NCI-H82 treated with DMSO at 0.1 percent for 48 hours (cell line): ENCODE measurements around the gene CCDC154.

Experiments used
- DNase-seq: peaks from one replicate; lab custom pipeline; 2025; ENCODE audit not compliant: unreplicated experiment; lab: John Stamatoyannopoulos, UW

CCDC154 gene

DNA sequence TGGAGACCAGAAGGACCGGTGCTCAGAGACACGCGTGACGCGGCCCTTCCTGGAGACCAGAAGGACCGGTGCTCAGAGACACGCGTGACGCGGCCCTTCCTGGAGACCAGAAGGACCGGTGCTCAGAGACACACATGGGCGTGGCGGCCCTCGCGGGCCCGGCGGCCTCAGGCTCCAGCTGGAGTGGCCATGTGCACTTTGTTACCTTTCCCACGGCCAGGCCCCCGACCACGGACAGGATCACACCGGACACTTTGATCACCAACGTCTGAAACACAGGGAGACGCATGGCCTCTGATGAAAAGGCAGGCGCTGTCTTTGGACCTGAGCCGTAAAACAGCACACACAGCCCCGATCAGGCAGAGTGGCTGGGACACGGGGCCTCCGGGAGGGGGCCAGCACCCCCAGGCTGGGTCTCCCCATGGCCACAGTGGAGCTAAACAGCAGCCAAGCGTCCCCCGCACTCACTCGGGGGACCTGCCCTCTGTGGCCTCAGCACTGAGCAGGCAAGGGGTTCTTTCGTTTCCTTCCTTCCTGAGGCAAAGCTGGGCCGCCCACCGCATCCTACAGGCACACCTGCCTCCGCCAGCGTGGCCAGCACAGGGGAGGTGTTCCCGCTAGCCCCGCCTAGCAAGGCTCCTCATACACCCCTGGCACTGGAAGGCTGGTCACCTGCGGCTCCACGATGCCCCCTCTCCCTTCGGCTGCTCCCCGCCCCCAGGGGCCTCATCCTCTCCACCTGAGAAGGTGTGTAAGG is 13.3 kb upstream of the CCDC154 start:
- no peak for DNase-seq

DNA sequence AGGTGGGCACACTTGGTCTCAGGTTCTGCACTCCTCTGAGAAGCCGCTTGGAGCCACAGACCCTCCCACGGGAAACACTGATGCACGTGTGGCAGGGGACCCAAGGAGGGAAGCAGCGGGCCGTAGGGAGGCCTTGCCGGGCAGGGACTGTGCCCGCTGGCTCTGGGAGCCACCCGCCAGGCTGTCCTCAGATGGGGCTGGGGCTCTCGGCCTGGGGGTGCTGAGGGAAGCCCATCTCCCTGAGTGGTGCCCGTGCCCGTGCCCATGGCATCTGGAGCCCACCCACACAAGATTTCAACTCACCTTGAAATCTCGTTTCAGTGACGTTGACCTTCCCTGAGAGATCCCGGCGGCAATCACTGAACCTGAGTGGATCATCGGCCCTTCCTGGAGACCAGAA is 12.6 kb upstream of the CCDC154 start:
- no peak for DNase-seq

DNA sequence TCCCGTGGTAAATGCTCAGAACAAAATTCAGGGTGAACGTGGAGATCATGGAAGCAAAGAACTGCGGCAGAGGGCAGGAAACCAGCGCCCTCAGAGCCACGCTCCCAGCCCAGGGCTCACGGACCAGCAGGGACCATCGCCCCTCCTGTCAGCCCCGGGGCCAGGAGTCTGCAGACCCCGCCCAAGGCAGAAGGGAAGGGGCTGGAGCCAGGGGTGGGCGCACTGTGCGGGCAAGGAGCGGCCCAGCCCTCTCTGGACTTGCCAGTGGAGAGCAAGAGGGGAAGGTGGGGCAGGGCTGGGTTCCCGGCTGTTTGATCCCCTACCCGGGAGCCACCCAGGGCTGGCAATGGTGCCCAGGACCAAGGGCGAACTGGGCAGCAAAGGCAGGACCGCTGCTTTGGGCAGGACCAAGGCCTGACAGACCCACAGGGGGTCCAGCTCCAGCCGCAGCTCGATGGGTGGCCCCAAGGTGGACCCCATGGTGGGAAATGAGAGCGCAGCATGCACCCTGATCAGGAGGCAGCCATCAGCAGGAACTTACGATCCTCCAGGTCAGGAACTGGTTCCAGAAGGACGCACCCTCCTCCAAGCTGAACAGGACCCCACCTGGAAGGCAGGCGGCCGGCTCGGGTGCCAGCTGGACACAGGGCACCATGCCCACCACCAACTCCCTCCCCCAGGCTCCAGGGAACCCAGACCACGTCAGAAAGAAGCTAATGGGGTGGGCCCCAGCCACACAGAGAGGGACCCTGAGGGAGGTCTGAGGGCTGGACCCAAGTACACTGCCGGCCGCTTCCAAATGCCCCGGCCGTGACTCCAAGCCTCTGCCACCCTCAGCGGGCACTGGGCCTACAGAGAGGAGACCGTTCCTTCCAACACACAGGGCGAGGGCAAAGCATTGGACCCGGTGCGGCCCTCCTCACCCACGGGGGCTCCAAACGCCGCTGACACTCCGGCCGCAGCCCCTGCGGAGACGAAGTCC is 11.1 kb upstream of the CCDC154 start:
- DNase-seq = no peak

DNA sequence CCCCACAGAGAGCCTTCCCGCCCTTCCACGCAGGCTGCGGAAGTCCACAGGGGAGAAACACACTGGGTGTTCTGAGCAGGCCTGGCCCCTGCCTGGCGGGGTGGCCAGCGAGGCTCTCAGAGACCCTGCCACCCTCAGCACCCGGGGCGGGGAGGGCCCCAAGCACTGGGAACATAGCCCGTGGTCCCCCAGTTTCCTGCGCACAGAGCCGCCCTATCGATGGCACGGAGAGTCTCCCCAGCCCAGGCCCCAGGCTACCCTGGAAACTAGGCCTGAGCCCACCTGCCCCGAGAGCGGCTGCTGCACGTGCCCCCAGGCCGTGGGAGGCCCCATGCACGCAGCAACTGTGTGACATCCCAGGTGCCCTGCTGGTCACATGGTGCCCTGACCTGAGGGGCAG is 10.2 kb upstream of the CCDC154 start:
- DNase-seq = no peak

DNA sequence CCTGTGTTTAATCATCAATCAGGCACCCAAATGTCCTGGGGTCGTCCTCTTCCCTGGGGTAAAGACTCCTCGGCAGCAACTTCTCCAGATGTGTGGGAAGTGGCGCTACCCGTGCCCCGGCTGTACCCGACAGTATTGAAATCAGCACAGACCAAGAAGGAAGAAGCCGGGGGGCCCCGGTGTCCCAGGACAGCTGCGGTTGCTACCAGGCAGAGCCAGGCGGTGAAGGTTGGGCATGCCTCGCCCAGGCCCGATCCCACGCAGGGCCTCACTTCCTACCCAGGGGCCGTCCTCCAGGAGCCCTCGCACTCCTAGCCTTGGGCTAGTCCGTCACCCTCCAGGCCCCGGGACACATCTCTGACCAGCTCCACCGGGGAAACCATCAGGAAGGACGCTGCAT is 9.0 kb upstream of the CCDC154 start:
- no peak for DNase-seq

DNA sequence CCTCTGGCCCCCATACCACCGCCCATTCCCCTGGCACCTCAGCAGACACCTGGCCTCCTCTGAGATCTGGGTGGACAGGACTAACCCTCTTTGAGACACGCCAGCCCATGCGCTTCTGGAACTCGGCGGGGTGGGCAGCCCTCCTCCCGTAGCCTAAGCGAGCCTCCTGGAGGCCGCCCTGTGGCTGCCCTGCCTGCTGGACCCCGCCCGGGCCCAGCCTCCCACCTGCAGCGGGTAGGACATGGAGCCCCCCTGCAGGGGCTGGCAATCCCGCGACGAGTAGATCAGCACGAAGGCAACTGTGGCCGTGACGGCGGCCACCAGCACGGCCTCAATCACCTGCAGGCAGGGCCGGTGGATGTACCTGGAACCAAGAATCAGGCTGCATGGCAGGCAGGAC is 8.2 kb upstream of the CCDC154 start:
- no peak for DNase-seq

DNA sequence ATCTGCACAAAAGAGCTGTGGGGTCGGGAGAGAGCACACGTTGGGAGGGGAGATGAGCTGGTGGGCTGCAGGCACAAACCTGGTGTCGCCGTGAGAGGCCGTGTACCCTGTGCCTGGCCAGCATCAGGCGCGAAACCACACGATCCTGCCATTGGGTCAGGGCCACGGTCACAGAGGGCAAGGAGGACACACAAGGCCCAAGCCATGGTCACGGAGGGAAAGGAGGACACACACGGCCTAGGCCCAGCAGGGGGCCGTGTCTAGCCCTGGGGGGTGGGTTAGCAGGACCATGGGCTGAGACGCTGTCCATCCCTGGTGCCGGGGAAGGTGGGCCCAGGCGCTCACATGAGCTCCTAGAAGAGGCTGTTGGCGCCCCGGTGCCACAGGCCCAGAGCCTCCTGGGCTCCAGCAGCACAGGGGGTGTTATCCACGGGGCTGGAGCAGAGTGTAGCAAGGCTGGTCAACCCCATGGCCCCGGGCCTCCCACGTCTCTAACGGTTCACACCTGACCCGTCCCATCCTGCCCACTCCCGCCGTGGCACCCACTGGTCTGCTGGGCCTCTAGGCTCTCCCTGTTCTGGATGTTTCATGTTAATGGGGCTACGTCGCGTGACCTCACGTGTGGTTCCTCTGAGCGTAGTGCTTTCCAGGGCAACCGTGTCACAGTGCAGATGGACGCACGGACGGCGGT is 7.5 kb upstream of the CCDC154 start:
- no peak for DNase-seq

DNA sequence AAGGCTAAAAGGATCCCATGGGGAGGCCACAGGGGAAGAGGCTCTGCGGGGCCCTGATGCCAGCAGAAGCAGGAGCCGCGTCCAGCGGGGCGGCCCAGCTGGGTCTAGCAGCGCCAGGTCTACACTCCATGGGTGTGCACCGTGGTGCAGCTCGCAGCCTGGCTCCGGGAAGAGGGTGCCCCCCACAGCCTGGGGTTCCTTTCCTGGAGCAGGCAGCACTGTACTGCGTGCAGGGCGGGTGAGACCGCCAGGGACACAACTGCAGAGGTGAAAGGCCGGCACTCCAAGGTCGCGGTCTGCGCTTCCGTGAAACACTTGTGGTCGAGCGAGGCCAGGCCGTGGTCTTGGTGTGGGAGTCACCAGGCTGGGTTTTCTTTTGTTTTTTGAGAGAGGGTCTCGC is 6.5 kb upstream of the CCDC154 start:
- DNase-seq = no peak

DNA sequence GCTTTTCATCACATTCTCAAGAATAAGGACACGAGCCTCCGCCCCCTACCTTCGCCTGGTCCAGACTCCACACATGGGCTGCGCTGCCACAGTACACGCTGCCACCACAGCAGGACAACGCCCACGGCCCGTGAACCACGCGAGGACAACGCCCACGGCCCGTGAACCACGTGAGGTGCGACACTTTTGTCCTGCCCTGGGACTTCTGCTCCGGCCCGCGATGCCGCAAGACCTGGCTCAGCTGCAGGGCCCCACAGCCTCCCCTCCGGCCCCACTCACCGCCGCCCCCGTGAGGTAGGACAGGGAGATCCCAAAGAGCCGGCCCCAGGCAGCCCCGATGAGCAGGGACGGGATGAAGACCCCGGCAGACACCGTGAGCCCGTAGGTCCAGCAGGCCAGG is 5.9 kb upstream of the CCDC154 start:
- DNase-seq = no peak

DNA sequence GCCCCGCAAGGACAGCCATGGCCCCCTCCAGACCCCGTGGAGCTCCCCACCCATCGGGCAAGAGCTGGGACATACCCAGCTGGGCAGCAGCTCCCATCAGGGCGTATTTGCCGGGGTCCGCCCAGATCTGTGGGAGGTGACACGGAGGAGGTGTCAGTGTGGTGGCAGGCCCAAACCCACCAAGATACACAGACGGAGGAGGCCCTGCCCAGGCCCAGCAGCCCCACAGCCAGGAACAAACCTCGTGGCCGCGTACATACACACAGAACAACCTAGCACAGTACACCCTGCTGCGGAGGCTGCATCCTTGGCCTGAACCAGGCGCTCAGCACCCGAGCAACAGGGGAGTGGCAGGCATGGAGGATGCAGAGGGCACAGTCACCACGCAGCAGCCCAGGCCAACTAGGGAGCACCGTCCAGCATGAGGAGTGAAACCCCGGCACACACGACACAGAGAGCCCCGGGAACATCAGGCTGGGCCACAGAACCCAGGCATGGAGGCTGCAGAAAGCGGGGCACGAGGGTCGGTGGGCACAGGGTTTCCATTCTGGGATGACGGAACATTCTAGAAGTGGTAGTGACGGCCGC is 4.9 kb upstream of the CCDC154 start:
- DNase-seq = no peak

DNA sequence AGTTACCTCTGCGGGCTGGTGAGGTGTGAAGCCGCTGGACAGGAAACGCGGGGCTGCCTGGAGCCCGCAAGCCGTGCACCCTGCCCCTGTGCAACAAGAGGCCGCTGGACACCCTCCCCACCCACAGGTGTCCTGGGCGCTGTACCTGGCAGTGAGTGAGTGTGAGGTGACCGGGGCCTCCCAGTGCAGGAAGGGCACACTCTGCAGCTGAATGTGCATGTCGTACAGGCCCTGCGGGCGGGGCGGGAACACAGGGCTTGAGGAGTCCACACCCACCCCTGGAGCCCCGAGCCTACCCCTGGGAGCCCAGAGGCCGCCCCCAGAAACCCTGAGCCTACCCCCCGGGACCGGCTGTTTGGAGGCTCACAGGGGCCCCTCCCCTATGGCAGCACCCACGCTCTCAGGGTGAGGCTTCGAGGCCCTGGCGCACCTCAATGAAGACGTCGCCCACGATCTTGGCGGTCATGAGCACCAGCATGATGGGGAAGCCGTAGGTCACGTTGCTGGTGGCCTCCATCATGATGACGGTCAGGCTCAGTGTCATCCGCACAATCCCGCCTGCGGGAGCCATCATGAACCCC is 4.3 kb upstream of the CCDC154 start:
- no peak for DNase-seq

DNA sequence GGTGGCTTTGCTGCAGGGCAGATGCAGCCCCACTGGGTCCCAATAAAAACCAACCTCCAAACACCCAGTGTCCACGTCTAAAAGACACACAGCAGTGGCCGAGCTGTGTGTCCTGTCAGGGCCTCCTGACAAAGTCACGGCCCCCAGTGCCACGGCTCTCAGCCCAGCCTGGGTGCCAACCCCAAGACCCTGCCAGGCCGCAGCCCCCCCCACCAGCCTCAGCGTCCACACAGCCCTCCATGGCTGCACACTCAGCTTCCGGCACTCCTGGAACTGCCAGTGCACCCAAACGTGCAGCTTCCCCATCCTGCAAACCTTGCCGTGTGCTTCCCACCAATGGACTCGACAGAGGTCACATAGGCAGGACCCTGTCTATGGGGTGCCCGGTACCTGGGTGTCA is 3.6 kb upstream of the CCDC154 start:
- DNase-seq = no peak

DNA sequence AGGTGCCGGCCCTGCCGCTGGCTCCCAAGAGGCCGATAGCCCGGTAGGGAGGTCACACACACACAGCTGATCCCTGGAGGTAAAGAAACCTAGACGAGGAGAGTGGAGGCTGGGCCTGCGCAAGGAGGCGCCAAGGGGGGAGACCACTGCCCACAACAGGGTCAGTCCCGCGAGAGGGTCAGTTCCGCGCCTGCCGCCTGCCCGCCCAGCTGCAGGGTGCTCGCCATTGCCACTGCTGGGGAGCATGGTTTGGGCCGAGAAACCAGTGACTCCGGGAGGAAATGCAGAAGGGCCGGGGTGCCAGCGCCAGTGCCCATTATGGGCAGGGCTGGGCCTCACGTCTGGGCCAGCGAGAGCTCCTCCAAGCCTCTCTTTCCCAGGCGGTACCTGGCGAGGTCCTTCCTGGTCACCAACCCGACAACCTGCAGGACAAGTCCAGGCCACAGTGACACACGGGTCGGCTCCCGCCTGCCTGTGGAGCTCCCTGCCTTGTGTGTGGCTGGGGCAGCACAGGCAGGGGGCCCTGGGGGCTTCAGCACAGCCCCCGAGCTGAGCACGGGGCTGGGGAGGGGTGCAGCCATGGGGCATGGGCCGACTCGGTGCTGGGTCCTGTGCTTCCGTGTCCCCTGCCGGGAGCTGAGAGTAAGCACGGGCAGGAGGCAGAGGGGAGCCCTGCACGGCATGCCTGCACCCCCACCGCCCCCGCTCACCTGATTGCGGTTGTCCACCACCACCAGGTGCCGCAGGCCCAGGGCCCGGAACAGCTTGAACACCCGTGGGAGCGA is 2.1 kb upstream of the CCDC154 start:
- DNase-seq = no peak

DNA sequence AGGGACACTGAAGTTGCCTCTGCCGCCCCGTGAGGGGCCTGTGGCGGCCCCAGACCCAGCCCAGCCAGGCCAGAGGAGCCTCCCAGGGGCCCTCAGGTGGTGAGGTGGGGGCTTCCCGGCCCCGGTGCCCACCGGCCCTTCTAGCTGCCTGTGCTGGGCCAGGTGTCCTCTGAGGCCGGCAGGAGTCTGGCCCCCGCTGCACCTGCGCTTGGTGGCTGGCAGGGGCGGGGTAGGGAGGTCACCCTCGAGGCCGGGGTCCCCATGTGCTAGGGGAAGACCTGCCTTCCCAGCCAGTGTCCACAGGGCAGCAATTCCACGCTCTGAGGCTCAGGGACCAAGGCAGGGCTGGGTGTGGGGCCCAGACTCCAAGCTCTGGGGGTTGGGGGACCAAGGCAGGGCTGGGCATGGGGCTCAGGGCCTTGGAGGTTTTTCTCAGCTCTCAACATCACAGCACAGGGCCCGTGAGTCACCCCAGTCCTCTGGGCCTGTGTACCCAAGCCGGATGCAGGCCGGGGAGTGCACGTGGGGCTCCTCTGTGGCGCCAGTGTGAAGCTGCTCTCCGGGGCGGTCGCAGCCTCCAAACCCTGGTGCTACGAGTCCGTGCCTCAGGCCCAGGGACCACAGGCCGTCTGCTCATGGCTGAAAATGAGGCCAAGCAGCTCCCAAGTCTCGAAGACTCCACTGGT is 1.3 kb upstream of the CCDC154 start:
- DNase-seq = no peak

DNA sequence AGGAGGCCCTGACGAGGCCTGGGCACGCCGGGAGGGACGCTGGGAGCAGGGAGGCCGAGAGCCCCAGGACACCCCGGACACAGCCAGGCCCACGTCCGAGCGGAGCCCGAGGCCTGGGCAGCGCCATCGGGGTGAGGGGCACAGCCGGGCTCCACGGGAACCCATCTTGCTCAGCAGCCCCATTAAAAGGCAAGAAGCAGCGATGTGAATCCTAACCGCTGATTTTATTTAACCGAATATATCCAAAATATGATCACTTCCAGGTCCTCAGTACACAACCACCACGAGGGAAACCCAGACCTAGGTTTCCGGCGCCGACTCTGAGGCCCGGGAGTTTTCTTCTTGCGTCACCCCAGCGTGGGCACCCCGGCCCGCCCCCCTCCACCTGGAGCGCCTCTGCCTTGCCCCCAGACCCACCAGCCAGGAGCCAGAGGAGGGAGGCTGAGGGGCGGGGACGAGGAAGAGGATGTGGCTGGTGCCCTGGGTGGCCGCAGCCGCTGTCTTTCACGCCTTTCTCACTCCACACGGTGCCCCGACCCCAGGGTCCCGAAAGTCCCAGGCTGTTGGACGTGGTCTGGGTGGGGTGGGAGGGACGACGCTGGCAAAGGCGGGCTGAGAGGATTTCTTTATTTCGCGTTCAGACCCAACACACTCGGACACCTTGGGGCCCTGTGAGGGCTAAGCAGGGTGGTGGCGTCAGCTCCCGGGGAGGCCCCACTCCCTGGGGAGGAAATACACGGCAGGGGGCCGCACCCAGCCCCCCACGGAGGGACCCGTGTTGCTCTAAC is 568 bp upstream of the CCDC154 start:
- no peak for DNase-seq

DNA sequence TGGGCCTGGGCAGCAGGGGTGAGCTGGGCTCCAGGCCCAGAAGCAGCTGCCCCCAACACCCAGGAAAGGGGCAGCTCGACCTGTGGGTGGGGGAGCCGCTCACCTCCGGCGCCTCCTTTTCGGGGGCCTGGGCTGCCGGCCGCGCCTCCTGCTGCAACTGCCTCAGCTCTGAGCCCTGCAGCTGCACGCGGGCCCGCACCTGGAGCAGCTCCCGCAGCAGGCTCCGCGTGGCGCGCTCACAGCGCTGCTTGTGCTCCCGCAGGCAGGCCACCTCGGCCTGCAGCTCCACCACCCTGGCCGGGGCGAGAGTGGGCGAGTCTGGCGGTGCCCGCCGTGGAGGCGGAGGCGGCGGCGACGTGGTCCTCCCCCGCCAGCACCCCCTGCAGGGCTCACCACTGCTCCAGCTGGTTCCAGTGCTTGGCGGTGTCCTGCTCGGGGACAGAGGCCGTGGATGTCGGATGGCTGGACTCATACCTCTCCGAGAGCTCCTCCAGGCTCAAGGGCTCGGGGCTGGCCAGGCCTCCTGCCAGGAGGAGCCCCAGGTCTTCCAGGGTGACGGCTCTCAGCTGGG is 868 bp downstream of the CCDC154 start:
- no peak for DNase-seq

DNA sequence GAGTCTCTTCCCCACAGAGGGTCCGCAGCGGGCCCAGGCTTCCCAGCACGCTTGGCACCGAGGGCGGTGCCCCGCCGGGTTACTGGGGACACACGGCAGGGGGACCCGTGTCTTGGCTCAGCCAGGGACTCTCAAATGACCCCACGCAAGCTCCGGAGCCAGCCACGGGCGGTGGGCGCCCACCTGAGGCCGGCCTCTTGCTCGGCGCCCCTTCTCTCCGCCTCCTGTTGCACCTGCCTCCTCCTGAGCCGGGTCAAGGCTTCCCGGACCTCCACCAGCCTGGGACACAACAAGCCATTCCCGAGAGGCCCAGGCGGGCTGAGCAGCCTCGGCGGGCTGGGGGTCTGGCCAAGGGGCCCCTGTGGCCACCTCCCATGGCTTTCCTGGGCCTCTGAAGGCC is 1.7 kb downstream of the CCDC154 start:
- no peak for DNase-seq

DNA sequence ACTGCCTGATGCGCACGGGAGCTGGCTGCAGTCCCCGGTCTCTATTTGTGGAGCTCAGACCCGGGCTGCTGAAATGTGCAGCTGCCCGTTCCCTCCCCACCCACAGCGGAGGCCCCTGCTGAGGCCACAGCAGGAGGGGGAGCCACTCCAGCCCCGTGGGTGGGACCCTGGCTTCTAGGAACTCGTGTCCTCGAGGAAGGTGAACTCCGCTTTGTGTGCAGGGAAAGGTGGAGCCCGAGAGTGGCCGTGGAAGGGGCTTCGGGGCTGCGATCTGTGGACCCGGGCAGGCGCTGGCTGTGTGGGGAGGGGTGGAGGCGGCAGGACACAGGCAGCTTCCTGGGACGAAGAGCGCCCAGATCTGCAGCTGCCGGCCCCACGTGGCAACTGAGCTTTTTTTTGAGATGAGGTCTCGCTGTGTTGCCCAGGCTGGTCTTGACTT is 2.9 kb downstream of the CCDC154 start:
- DNase-seq = no peak
